Lower leg skin (tissue), 4 donors: ENCODE measurements around the gene CCDC34. TPM values are rescaled to one million over a fixed set of nuclear protein-coding genes. Genes with fewer than 3 reads are reported as not detected.

Source experiments
- DNase-seq, 2 donors: peaks; one replicate each; pipeline ENCODE4 v3.0.0-alpha.2; 2019; ENCODE audit warnings: low spot score in 2 of 2
- H3K4me3 ChIP-seq: fragments of 200-600 bp; sonication (generic); 2 replicates; pipeline ENCODE4 v1.5.1; 2017; ENCODE audit warnings: mild to moderate bottlenecking, low read depth; ENCODE audit not compliant: poor library complexity, severe bottlenecking
- CTCF ChIP-seq, 3 donors: fragments of 450-650 bp; IDR thresholded peaks; one replicate each; pipeline ENCODE4 v1.5.1; 2016; ENCODE audit warnings: antibody characterized with exemption in 3 of 3, mild to moderate bottlenecking in 3 of 3, moderate library complexity in 2 of 3
- POLR2A ChIP-seq, 2 donors: fragments of 450-650 bp; IDR thresholded peaks; one replicate each; pipeline ENCODE4 v1.6.1; 2016 to 2017; ENCODE audit warnings: antibody characterized with exemption in 2 of 2, mild to moderate bottlenecking in 1 of 2, moderate library complexity in 1 of 2
- WGBS, 2 donors: methylation state at CpG; one replicate each; pipeline ENCODE4 v1.1.5; 2018; 5-methylcytosine and 5-hydroxymethylcytosine counted together
- intact Hi-C: fragments of 100-400 bp; cut with DNase I; formaldehyde crosslinking; loops from one replicate; pipeline ENCODE4 v1.15.0; 2023; ENCODE audit warnings: low total_unique reads
- total RNA-seq, 4 donors: library from RNA; depleted of rRNA; stranded (reverse); fragments of >200 nt; gene quantifications; one replicate each; pipeline ENCODE4 v1.1.0, GENCODE V29; 2016

Gene CCDC34
- total RNA-seq, 4 donors from 2014 or later = 3.2 to 5.9 (median 4.6) TPM

- intact Hi-C loops = no loop called here
- no peak for DNase-seq
- TF ChIP-seq POLR2A (IDR thresholded peaks at IDR 0.05) (no peak), CTCF (IDR thresholded peaks at IDR 0.05) (no peak)
- 21 to 25% methylated on average over 2 of the region's 2 CpGs for WGBS, 2 donors
- no peak overlapping the region for H3K4me3 ChIP-seq
These were observed 43.9 kb downstream of the CCDC34 start for GRCh38 chr11:27319072-27319471.

- TF ChIP-seq POLR2A (IDR thresholded peaks at IDR 0.05) = no peak
- no peak for TF ChIP-seq CTCF (IDR thresholded peaks at IDR 0.05)
- 70% methylated on average over 2 of the region's 2 CpGs for WGBS, 2 donors
These were observed 45.3 kb downstream of the CCDC34 start for GRCh38 chr11:27317751-27318150.

GRCh38 chr11:27315836-27316235 is 47.2 kb downstream of the CCDC34 start:
- no peak for TF ChIP-seq CTCF (IDR thresholded peaks at IDR 0.05)
- TF ChIP-seq POLR2A (IDR thresholded peaks at IDR 0.05) = no peak
- no peak for DNase-seq
- no peak overlapping the region for H3K4me3 ChIP-seq
- WGBS, 2 donors = 88 to 93% methylated on average over 1 of the region's 1 CpG
- intact Hi-C loops = no loop called here

More at GRCh38 chr11:27317751-27318150, 45.3 kb downstream of the CCDC34 start:
- no peak for DNase-seq
- intact Hi-C loops = no loop called here
- no peak overlapping the region for H3K4me3 ChIP-seq

- 58 to 68% methylated on average over 2 of the region's 2 CpGs for WGBS, 2 donors
- intact Hi-C loops = loop anchor here (5.0 kb wide), 1 partner anchor 804 kb away; no protein-coding TSS in a partner anchor
- no peak for TF ChIP-seq CTCF (IDR thresholded peaks at IDR 0.05)
- no peak for TF ChIP-seq POLR2A (IDR thresholded peaks at IDR 0.05)
- no peak overlapping the region for H3K4me3 ChIP-seq
- DNase-seq = no peak
These were observed 49.7 kb downstream of the CCDC34 start for GRCh38 chr11:27313157-27313821.

- intact Hi-C loops = loop anchor here (5.0 kb wide), 1 partner anchor 805 kb away; no protein-coding TSS in a partner anchor
- H3K4me3 ChIP-seq = no peak overlapping the region
- TF ChIP-seq POLR2A (IDR thresholded peaks at IDR 0.05) (no peak), CTCF (IDR thresholded peaks at IDR 0.05) (no peak)
- WGBS, 2 donors = 73 to 84% methylated on average over 2 of the region's 2 CpGs
- no peak for DNase-seq
These were observed 50.9 kb downstream of the CCDC34 start for GRCh38 chr11:27312110-27312509.

GRCh38 chr11:27310707-27311106 is 52.3 kb downstream of the CCDC34 start:
- no peak for TF ChIP-seq CTCF (IDR thresholded peaks at IDR 0.05)
- TF ChIP-seq POLR2A (IDR thresholded peaks at IDR 0.05) = no peak
- no peak overlapping the region for H3K4me3 ChIP-seq
- intact Hi-C loops = loop anchor here (5.0 kb wide), 1 partner anchor 807 kb away; no protein-coding TSS in a partner anchor
- DNase-seq = no peak
